ENCODE results near the gene SRSF12. TPM values are rescaled to one million over a fixed set of nuclear protein-coding genes. Genes with fewer than 3 reads are reported as not detected.

Gene SRSF12
- total RNA-seq, 2 experiments from 2014 or later: not detected

DNA sequence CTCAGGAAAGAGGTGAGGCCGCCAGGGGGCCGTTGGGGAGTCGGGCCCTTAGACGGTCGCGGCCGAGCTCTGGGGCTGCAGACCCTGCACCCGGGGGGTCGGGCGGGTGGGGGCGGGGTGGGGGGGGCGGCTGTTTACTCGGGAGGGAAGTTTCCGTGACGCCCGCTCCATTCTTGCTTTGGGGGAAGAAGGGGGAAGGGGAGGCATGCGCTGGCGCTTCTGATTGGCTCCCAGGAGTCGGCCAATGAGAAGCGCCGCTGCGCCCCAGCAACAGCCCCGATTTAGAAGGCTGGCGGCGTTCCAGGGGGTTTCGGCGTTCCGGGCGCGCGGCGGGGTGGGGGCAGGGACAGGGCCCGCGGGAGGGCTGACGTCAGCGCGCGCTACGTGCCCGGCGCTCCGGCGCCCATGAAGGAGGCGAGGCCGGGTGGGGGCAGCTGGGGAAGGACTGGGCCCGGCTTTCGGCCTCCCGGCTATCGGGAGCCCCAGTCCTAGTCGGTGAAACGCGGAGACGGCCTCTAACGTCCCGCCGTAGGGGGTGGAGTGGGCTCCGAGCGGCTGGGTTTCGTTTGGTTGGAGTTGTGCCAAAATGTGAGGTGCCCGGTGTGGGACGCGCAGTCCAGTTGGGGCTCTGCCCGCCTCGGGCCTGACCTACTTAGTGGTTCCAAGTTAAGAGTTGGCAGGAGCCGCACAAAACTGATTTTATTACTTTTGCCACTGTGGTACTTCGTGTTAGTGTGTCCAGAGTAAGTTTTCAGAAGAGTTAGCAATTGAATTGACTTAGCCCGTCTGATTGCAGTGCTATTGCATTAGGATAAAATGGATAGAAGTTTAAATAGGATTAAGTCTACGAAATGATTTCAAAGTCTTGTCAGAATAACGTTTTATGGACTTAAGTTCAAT, 36.2 kb downstream of the SRSF12 start:
- H3K27me3 ChIP-seq (ENCODE audit: control insufficient read depth in 1 of 2, insufficient read depth in 2 of 2, low read length in 2 of 2): no peaks in the 10 kb centered on the region
- ATAC-seq (ENCODE audit: poor library complexity) (peak; percentile 50), DNase-seq (peak; percentile 98 to 100 (median 99))
- TF ChIP-seq, protein P1, sequence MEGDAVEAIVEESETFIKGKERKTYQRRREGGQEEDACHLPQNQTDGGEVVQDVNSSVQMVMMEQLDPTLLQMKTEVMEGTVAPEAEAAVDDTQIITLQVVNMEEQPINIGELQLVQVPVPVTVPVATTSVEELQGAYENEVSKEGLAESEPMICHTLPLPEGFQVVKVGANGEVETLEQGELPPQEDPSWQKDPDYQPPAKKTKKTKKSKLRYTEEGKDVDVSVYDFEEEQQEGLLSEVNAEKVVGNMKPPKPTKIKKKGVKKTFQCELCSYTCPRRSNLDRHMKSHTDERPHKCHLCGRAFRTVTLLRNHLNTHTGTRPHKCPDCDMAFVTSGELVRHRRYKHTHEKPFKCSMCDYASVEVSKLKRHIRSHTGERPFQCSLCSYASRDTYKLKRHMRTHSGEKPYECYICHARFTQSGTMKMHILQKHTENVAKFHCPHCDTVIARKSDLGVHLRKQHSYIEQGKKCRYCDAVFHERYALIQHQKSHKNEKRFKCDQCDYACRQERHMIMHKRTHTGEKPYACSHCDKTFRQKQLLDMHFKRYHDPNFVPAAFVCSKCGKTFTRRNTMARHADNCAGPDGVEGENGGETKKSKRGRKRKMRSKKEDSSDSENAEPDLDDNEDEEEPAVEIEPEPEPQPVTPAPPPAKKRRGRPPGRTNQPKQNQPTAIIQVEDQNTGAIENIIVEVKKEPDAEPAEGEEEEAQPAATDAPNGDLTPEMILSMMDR (IDR thresholded peaks at IDR 0.05): no peak
- intact Hi-C loops (cut with DNase I, micrococcal nuclease): loop anchor here (2.0 to 10.0 kb wide), 8 partner anchors 63 to 1927 kb away; partner anchors contain the start of genes UBE2J1 (in 2 of the 2), CASP8AP2 (in 1 of the 2), RNGTT (in 1 of the 2) and SLC35A1 (in 1 of the 2)
- peak overlapping the region; percentile 95 for H3K4me3 Mint-ChIP-seq
- H3K27ac Mint-ChIP-seq: peak overlapping the region; percentile 97
- peaks cover 5% of the 10 kb centered on the region for H3K27me3 Mint-ChIP-seq
- CTCF ChIA-PET: interaction anchor here (2.3 kb wide), 1 partner anchor 118 kb away, joined by 8 read pairs; the partner anchor contains the start of gene RNGTT
- H3K4me3 ChIP-seq (ENCODE audit: low read length): peak overlapping the region; percentile 96
- H3K9me3 ChIP-seq (ENCODE audit: control insufficient read depth in 1 of 2, insufficient read depth in 1 of 2, low read length in 2 of 2): no peaks in the 10 kb centered on the region
- peaks cover 35% of the 10 kb centered on the region for H3K36me3 ChIP-seq (ENCODE audit: insufficient read depth, low read length)
- H3K36me3 Mint-ChIP-seq (ENCODE audit: low read depth): peaks cover 67% of the 10 kb centered on the region
- peaks cover 51% of the 10 kb centered on the region for H3K4me1 Mint-ChIP-seq (ENCODE audit: low read depth)
- H3K4me1 ChIP-seq (ENCODE audit: insufficient read depth, low read length): peaks cover 34% of the 10 kb centered on the region
- H3K27ac ChIP-seq (ENCODE audit: low read depth in 1 of 2, low read length in 2 of 2): peak overlapping the region; percentile 96 to 100
- H3K9me3 Mint-ChIP-seq: no peaks in the 10 kb centered on the region
- POLR2A ChIA-PET: interaction anchor here (0.5 to 7.1 kb wide), 25 partner anchors 8 to 1929 kb away, joined by 3 to 212 read pairs (median 11); partner anchors contain the start of genes CASP8AP2, LYRM2, MDN1 and PM20D2

DNA sequence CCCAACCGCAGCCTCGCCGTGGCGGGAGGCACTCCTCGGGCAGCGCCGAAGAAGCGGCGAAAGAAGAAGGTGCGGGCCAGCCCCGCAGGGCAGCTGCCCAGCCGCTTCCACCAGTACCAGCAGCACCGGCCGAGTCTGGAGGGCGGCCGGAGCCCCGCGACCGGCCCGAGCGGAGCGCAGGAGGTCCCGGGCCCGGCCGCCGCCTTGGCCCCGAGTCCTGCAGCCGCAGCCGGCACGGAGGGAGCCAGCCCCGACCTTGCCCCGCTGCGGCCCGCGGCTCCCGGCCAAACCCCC, 36.8 kb downstream of the SRSF12 start:
- Histone ChIP-seq H3K36me3 (ENCODE audit: insufficient read depth, low read length) (peaks cover 35% of the 10 kb centered on the region), H3K9me3 (ENCODE audit: control insufficient read depth in 1 of 2, insufficient read depth in 1 of 2, low read length in 2 of 2) (no peaks in the 10 kb centered on the region), H3K27ac (ENCODE audit: low read depth in 1 of 2, low read length in 2 of 2) (peak overlapping the region; percentile 99 to 100), H3K27me3 (ENCODE audit: control insufficient read depth in 1 of 2, insufficient read depth in 2 of 2, low read length in 2 of 2) (no peaks in the 10 kb centered on the region), H3K4me1 (ENCODE audit: insufficient read depth, low read length) (peaks cover 34% of the 10 kb centered on the region), H3K4me3 (ENCODE audit: low read length) (peak overlapping the region; percentile 96)
- peaks cover 5% of the 10 kb centered on the region for H3K27me3 Mint-ChIP-seq
- H3K4me1 Mint-ChIP-seq (ENCODE audit: low read depth): peaks cover 47% of the 10 kb centered on the region
- peak overlapping the region; percentile 94 for H3K4me3 Mint-ChIP-seq
- TF ChIP-seq, protein P1 (IDR thresholded peaks at IDR 0.05): no peak
- ATAC-seq (ENCODE audit: poor library complexity): peak; percentile 0
- ChIA-PET CTCF (interaction anchor here (1.1 kb wide), 1 partner anchor 117 kb away, joined by 4 read pairs; the partner anchor contains the start of gene RNGTT), POLR2A (interaction anchor here (0.5 to 7.1 kb wide), 42 partner anchors 9 to 1929 kb away, joined by 3 to 212 read pairs (median 8); partner anchors contain the start of genes AKIRIN2, BACH2, CASP8AP2 and LYRM2)
- intact Hi-C loops (cut with DNase I, micrococcal nuclease): loop anchor here (2.0 to 10.0 kb wide), 8 partner anchors 64 to 1926 kb away; partner anchors contain the start of genes UBE2J1 (in 2 of the 2), CASP8AP2 (in 1 of the 2), RNGTT (in 1 of the 2) and SLC35A1 (in 1 of the 2)
- H3K36me3 Mint-ChIP-seq (ENCODE audit: low read depth): peaks cover 62% of the 10 kb centered on the region
- no peaks in the 10 kb centered on the region for H3K9me3 Mint-ChIP-seq
- peak overlapping the region; percentile 97 for H3K27ac Mint-ChIP-seq
- no peak for DNase-seq

Measured in CD4-positive, alpha-beta T cell (primary cell).